GM12864 (cell line): ENCODE results near the gene TMEM221.

Experiments used
- DNase-seq: peaks from one replicate; pipeline ENCODE4 v3.0.0-alpha.2; 2011; ENCODE audit warnings: low read depth
- H3K4me3 ChIP-seq: 2 replicates; pipeline ENCODE4 v1.5.1; 2011; ENCODE audit warnings: mild to moderate bottlenecking, low read depth, low read length, control low read depth
- CTCF ChIP-seq: IDR thresholded peaks from 2 replicates; pipeline ENCODE4 v1.5.1; 2011; ENCODE audit warnings: low read depth, mild to moderate bottlenecking, moderate library complexity, low read length, control low read depth, inconsistent platforms; ENCODE audit errors: missing control alignments

Gene TMEM221

GRCh38 chr19:17448131-17448967, at the start of gene TMEM221:
Gene TMEM221 (minus strand): TSS chr19:17448668. CDS start chr19:17448462, 206 bp downstream.
- no peak for DNase-seq
- no peak within 1 kb of the TSS for H3K4me3 ChIP-seq
- TF ChIP-seq CTCF, result peak; percentile 45

GRCh38 chr19:17497149-17497798, 48.8 kb upstream of the TMEM221 start:
- TF ChIP-seq CTCF, result no peak
- no peak overlapping the region for H3K4me3 ChIP-seq
- no peak for DNase-seq

- peak; percentile 100 for TF ChIP-seq CTCF
- H3K4me3 ChIP-seq, result no peak overlapping the region
- DNase-seq, result peak; percentile 61
These were observed 48.0 kb upstream of the TMEM221 start for GRCh38 chr19:17496337-17496997.

- H3K4me3 ChIP-seq, result no peak overlapping the region
- DNase-seq, result no peak
- no peak for TF ChIP-seq CTCF
These were observed 47.3 kb upstream of the TMEM221 start for GRCh38 chr19:17495639-17496296.

- TF ChIP-seq CTCF, result no peak
- H3K4me3 ChIP-seq, result no peak overlapping the region
- no peak for DNase-seq
These were observed 42.8 kb upstream of the TMEM221 start for GRCh38 chr19:17491287-17491686.

- TF ChIP-seq CTCF, result no peak
- no peak for DNase-seq
- H3K4me3 ChIP-seq, result no peak overlapping the region
These were observed 41.9 kb upstream of the TMEM221 start for GRCh38 chr19:17490411-17490810.
